GM19099 (cell line): Measurements from ENCODE around the gene HBP1.

Experiments used
- POLR2A ChIP-seq: IDR thresholded peaks from 3 replicates; pipeline ENCODE4 v1.6.1; 2011; ENCODE audit warnings: low read depth; ENCODE audit not compliant: insufficient read length; ENCODE audit errors: extremely low read depth

The HBP1 gene

GRCh38 chr7:107201795-107202450 lies 33.1 kb downstream of the HBP1 start:
- no peak for TF ChIP-seq POLR2A

- TF ChIP-seq POLR2A: no peak
Measured at GRCh38 chr7:107203607-107204006, 34.8 kb downstream of the HBP1 start.

- TF ChIP-seq POLR2A: no peak
Measured at GRCh38 chr7:107206136-107206535, 37.3 kb downstream of the HBP1 start.

- no peak for TF ChIP-seq POLR2A
Measured at GRCh38 chr7:107206706-107207105, 37.9 kb downstream of the HBP1 start.

GRCh38 chr7:107207459-107207858 lies 38.7 kb downstream of the HBP1 start:
- TF ChIP-seq POLR2A: no peak

DNA sequence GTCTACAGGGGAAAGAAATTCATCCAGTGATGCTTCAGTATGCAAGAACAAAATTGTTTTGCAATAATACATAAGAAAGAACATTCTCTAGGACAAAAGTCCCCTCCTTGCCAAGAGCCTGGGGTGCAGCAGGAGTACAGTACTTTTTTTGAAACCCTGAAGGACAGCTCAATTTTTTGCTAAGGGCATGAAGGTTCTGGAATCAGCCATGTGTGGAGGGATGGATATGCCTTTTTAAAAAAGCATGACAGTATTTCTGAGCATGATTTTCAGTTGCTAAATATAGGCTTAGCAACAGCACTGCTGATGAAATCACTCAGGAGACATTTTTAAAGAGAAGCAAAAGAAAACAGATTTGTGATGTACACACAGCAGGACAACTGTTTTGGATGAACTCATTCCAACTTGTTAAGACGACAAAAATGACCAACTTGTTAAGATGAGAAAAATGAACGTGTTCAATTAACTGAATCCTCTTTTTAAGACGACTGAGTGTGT lies 39.3 kb downstream of the HBP1 start:
- no peak for TF ChIP-seq POLR2A

DNA sequence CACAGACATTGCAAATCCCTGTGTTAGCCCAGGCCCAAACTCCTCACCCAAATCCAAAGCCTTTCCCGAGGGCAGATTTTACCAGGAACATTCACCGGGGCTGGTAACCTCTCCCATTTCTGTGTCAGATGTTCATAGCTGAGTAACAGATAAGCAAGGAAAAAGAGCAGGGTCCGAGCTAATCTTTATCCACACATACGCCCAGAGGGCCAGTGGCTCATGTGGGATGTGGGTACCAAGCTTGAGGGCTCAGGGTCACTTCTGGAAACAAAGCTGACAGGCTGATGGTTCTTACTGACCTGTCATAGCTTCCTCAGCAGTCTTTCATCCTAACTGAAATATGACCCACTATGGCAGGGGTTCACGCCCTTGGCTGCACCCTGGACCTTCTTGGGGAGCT lies 39.8 kb downstream of the HBP1 start:
- no peak for TF ChIP-seq POLR2A

GRCh38 chr7:107209565-107209964 lies 40.8 kb downstream of the HBP1 start:
- TF ChIP-seq POLR2A: no peak

GRCh38 chr7:107210400-107210799 lies 41.6 kb downstream of the HBP1 start:
- TF ChIP-seq POLR2A: no peak

DNA sequence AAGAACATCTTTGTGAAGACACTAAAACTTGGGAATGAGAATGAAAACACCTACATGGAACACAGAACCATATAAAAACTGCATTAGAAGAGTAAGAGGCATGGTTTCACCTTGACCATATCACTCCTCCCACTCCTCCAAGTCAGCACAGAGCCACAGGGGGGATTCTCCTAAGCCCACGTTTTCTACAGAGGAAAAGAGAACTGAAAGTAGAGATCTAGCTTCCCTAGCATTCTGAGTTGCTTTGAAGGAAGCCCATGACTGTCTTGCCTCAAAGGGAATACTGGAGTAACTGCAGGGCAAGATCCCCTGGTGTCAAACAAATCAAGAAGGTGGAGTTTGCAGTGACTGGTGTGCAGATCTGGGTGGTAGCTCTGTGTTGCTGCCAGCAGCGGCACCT lies 43.9 kb downstream of the HBP1 start:
- TF ChIP-seq POLR2A: no peak

- no peak for TF ChIP-seq POLR2A
Measured at GRCh38 chr7:107213193-107213788, 44.5 kb downstream of the HBP1 start.

DNA sequence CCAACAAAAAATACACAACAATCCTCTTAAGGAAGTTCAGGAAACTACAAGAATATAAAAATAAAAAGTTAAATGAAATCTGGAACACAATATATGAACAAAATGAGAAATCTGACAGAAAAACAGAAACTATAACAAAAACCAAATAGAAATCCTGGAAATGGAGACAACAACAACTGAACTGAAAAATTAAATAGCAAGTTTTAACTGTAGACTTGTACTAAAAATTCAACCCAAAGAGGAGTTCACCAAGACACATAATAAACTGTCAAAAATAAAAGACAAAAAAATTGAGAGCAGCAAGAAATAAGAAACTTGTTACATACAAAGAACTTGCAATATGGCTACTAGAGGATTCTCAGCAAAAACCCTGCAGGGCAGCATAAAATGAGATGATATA lies 45.1 kb downstream of the HBP1 start:
- no peak for TF ChIP-seq POLR2A

GRCh38 chr7:107219563-107220244 lies 50.9 kb downstream of the HBP1 start:
- TF ChIP-seq POLR2A: no peak

- TF ChIP-seq POLR2A: no peak
Measured at GRCh38 chr7:107220356-107220755, 51.6 kb downstream of the HBP1 start.

DNA sequence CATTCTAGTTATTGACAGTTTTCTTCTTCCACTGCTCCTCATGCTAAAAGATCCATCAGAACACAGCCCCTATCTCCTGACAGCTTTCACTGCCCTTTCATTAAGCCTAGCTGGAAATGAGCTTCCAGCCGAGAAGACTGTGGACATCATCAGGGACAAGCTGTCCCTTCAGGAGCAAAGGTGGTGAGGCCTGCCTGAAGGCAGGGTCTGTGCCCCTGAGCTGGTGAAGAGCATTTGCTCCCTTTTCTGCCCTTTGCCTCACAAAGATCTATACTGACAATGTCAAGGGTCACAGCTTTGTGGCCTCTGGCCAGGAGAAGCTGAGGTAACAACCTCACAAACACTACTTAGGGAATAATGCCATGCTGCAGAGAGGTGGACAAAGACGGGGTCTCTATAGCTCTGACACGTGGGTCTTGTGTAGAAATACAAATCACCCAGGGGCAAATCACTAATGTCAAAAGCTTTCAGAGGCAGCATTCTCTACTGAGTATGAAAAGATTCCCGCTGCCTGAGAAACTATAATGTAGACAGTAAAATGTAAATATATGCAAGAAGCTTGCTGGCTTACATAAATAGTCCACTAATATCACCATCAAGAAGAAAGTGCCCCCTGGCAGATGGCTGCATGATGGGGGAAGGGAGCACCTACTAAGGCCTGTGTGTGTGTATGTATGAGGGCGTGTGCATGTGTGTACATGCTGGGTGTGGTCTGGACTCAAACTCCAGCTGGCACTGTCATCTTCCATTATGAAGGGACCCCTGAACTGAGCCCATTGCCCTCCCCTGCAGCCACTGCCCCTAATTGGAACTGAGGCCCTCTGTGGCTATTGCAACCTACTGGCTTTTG lies 55.8 kb downstream of the HBP1 start:
- no peak for TF ChIP-seq POLR2A

- TF ChIP-seq POLR2A: no peak
Measured at GRCh38 chr7:107228291-107228690, 59.5 kb downstream of the HBP1 start.

DNA sequence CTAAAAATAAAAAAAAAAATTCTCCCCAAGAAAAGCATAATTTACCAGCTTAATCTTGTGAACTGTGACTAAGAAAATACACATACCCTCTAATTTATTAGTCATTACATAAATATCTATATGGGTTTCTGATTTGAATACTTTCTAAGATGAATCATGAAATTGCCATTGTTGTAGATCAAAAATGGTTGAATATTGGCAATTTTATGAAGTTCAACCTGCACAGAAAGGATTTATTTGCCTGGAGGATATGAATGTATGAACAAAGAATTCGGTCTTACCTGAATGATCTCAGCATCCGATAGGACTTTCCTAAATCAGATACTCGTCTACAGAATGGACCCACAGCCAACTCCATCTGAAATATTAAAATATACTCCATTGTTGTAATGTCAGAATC lies 61.5 kb downstream of the HBP1 start:
- no peak for TF ChIP-seq POLR2A
